A673 (cell line): ENCODE measurements around the gene TEDDM1. TPM values are rescaled to one million over a fixed set of nuclear protein-coding genes. Genes with fewer than 3 reads are reported as not detected.

Experiments used
- BruUV-seq: library from RNA; stranded (reverse); fragments of 400-500 nt; replicated peaks from 2 replicates; lab custom pipeline; 2021; lab: Mats Ljungman, UMichigan
- CTCF ChIA-PET: fragments of 300-600 bp; sonication (Branson Sonifier 250); formaldehyde crosslinking; loops from one replicate; lab custom pipeline; 2022; ENCODE audit warnings: antibody characterized with exemption; lab: Charles Lee
- POLR2A ChIA-PET: fragments of 300-600 bp; sonication (Branson Sonifier 250); formaldehyde crosslinking; loops from one replicate; lab custom pipeline; 2022; ENCODE audit warnings: antibody characterized with exemption; ENCODE audit not compliant: low non-redundant PET; lab: Charles Lee
- DNase-seq: peaks from one replicate; pipeline ENCODE4 v3.0.0-alpha.2; 2015; ENCODE audit warnings: low spot score
- H3K27ac ChIP-seq: fragments of 200-600 bp; sonication (generic); 2 replicates; pipeline ENCODE4 v1.5.1; 2016; ENCODE audit warnings: mixed run types, low read depth, mild to moderate bottlenecking, mixed read lengths, antibody characterized with exemption, low read length; ENCODE audit not compliant: poor library complexity, severe bottlenecking
- H3K27me3 ChIP-seq: fragments of 200-600 bp; sonication (generic); replicated peaks from 2 replicates; pipeline ENCODE4 v1.6.1; 2017; ENCODE audit warnings: mixed run types, low read depth, mild to moderate bottlenecking, mixed read lengths, antibody characterized with exemption, low read length; ENCODE audit not compliant: insufficient read depth, poor library complexity
- H3K36me3 ChIP-seq: fragments of 200-600 bp; sonication (generic); 2 replicates; pipeline ENCODE4 v1.6.1; 2016; ENCODE audit warnings: mixed run types, mild to moderate bottlenecking, mixed read lengths, antibody characterized with exemption, low read length; ENCODE audit not compliant: insufficient read depth, poor library complexity, severe bottlenecking
- H3K4me1 ChIP-seq: fragments of 200-600 bp; sonication (generic); 2 replicates; pipeline ENCODE4 v1.6.1; 2017; ENCODE audit warnings: mixed run types, mild to moderate bottlenecking, mixed read lengths, antibody characterized with exemption, low read length; ENCODE audit not compliant: insufficient read depth, poor library complexity, severe bottlenecking
- H3K4me3 ChIP-seq: fragments of 200-600 bp; sonication (generic); 2 replicates; pipeline ENCODE4 v1.5.1; 2016; ENCODE audit warnings: low read depth, mixed run types, mild to moderate bottlenecking, mixed read lengths, low read length; ENCODE audit not compliant: poor library complexity, severe bottlenecking
- H3K9me3 ChIP-seq: fragments of 200-600 bp; sonication (generic); 2 replicates; pipeline ENCODE4 v1.6.1; 2016; ENCODE audit warnings: mixed run types, low read depth, mild to moderate bottlenecking, mixed read lengths, antibody characterized with exemption, low read length; ENCODE audit not compliant: poor library complexity, severe bottlenecking
- EZH2 ChIP-seq: fragments of 200-600 bp; sonication (generic); IDR thresholded peaks from 2 replicates; pipeline ENCODE4 v1.6.1; 2017; ENCODE audit warnings: borderline replicate concordance, low read depth, mild to moderate bottlenecking, mixed read lengths, antibody characterized with exemption, low read length; ENCODE audit not compliant: poor library complexity, severe bottlenecking
- intact Hi-C: fragments of 100-400 bp; cut with micrococcal nuclease; formaldehyde crosslinking; loops from one replicate; pipeline ENCODE4 v1.10.0; 2022; ENCODE audit not compliant: unreplicated experiment
- total RNA-seq: library from RNA; stranded (reverse); gene quantifications from 2 replicates; pipeline ENCODE4 v1.2.3, GENCODE V29; 2021
- TF ChIP-seq, protein P1 (sequence below): fragments of 300-800, 200-600 bp; sonication (generic); conservative IDR thresholded peaks from 2 replicates; pipeline ENCODE4 v1.5.1; 2017; ENCODE audit warnings: low read depth, mild to moderate bottlenecking, antibody characterized with exemption, low read length, moderate library complexity, mixed read lengths

Gene TEDDM1
- total RNA-seq, 1 experiment from 2014 or later, result not detected

DNA sequence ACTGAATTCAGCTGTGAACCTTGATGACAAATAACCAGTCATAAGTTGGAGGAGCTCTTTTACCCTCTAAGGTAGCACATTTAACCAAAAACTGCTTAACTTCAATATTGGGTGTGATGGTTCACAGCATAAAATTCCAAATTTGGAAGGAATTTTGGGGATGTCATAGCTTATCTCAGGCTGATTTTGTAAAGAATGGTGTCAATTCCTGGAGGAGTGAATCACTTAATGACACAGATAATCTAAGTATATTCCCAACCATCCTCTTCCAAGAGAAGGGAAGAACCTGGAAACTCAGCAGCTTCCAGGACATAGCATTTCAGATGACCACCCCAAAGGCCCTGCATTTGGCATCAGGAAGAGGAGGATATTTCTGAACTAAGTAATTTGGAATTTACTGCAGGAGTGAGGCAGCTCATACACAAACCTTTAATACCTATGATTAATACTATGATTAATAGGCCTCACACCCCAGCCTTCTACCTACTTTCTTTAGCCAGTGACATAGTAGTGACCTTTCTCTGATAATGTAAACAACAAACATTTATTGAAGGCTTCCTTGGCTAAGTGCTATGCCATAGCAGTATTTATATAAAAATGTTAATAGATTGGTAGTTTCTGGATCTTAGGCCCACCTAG, 23.4 kb downstream of the TEDDM1 start:
- CTCF ChIA-PET, result no interaction called here
- POLR2A ChIA-PET, result no interaction called here

DNA sequence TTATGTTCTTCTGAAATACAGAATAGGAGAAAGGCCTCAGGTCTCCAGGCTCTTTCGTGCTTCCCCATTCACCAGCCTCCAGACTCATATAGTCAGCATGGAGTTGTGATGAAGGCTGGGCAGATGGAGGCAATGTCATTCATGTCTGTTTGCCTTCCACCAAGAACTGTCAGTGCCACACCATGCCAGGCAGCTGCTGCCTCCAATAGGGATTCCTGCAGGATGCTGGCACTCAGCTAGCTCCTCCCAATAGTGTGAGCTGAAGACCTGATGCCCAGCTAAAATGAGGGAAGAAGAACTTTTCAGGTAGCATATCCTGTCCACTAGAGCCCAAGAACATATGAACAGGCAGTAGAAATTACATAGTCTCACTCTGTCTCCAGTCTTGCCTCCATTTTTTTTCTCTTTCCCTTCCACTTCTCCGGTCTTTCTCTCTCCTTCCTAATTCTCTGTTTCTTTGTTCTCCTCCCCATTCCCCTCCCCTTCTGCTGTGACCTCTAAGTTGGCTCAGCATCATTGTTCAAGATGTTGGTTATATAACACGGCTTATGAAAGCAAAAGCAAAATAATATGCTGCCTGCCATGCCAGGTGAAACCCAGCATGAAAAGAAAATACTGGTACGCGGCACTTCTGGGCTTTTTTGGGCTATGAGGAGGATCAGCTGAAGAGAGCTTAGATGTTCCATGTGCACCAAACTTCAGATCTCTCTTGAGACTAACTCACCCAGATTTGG, 26.2 kb downstream of the TEDDM1 start:
- Histone ChIP-seq H3K4me3 (no peak overlapping the region), H3K36me3 (no peaks in the 10 kb centered on the region), H3K9me3 (no peaks in the 10 kb centered on the region), H3K4me1 (no peaks in the 10 kb centered on the region), H3K27ac (no peak overlapping the region), H3K27me3 (peaks cover 2% of the 10 kb centered on the region)
- no peak for TF ChIP-seq EZH2
- TF ChIP-seq, protein P1, sequence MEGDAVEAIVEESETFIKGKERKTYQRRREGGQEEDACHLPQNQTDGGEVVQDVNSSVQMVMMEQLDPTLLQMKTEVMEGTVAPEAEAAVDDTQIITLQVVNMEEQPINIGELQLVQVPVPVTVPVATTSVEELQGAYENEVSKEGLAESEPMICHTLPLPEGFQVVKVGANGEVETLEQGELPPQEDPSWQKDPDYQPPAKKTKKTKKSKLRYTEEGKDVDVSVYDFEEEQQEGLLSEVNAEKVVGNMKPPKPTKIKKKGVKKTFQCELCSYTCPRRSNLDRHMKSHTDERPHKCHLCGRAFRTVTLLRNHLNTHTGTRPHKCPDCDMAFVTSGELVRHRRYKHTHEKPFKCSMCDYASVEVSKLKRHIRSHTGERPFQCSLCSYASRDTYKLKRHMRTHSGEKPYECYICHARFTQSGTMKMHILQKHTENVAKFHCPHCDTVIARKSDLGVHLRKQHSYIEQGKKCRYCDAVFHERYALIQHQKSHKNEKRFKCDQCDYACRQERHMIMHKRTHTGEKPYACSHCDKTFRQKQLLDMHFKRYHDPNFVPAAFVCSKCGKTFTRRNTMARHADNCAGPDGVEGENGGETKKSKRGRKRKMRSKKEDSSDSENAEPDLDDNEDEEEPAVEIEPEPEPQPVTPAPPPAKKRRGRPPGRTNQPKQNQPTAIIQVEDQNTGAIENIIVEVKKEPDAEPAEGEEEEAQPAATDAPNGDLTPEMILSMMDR, result no peak
- DNase-seq, result no peak
- POLR2A ChIA-PET, result interaction anchor here (0.6 kb wide), 1 partner anchor 17 kb away, joined by 5 read pairs; the partner anchor contains the start of gene GLUL
- BruUV-seq, result no TSS peak
- CTCF ChIA-PET, result no interaction called here
- intact Hi-C loops, result no loop called here

More for the DNA sequence above, 23.4 kb downstream of the TEDDM1 start:
- DNase-seq, result no peak
- no peaks in the 10 kb centered on the region for H3K4me1 ChIP-seq
- no TSS peak for BruUV-seq
- no peaks in the 10 kb centered on the region for H3K9me3 ChIP-seq
- no peak overlapping the region for H3K4me3 ChIP-seq
- H3K27me3 ChIP-seq, result no peaks in the 10 kb centered on the region
- intact Hi-C loops, result no loop called here
- H3K36me3 ChIP-seq, result peaks cover 3% of the 10 kb centered on the region
- TF ChIP-seq, protein P1, result no peak
- no peak for TF ChIP-seq EZH2
- H3K27ac ChIP-seq, result no peak overlapping the region

DNA sequence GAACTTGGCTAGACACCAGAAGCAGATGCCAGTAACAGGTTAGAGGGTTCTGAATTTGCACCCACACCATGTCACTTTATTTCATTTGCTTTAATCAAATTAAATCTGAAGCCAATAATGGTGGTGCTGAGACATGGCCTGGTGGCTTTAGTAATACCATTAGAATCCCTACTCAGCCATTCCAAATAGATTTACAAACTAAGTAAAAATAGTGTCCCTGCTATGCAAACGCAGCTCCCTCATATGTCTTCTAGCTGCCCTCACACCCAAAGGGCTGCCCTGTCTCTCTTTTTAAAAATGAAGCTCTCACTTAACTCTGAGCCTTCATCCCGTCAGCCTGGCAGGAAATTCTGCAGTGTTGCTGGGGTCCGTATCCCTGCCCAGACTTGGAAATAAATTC, 29.9 kb downstream of the TEDDM1 start:
- TF ChIP-seq, protein P1, result no peak
- no peak overlapping the region for H3K27ac ChIP-seq
- intact Hi-C loops, result no loop called here
- no peaks in the 10 kb centered on the region for H3K9me3 ChIP-seq
- ChIA-PET POLR2A (no interaction called here), CTCF (no interaction called here)
- no peak for DNase-seq
- no TSS peak for BruUV-seq
- peaks cover 25% of the 10 kb centered on the region for H3K27me3 ChIP-seq
- no peak overlapping the region for H3K4me3 ChIP-seq
- H3K4me1 ChIP-seq, result no peaks in the 10 kb centered on the region
- no peaks in the 10 kb centered on the region for H3K36me3 ChIP-seq
